GM21367 (cell line): ENCODE data around the gene BABAM2.

Experiments
- ATAC-seq: cut with Tn5 transposase; IDR thresholded peaks from one replicate; pipeline ENCODE4 v1.9.1; 2021; ENCODE audit not compliant: unreplicated experiment

Gene BABAM2

DNA sequence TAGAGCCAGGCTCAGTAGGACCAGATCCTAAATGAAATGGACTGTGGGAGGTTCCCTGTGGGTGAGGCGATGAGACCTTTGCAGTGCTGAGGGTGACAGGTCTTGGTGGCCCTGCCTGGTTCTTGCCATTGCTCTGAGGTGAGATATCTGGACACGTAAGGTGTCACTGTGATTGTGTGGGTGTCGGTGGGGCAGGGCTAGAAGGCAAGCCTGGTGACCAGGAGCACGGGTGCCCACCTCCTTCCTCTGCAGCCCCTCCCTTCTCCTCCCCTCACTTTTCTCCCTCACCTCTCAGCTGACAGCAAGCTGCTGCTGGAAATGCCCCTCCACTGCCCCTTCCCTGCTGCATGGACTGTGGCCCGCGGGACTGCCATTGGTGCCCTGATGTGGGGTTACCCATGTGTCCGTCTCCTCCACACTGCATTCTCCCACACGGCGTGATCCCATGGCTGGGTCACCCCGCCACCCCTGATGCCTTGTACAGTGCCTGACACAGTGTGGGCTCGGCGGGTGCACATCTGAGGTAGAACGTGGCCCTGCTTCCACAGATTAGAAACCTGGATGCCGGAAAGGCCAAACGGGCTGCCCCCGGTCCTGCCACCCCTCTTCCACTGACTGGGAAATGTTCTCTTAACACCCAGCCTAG lies 446.6 kb downstream of the BABAM2 start:
- ATAC-seq: no peak

DNA sequence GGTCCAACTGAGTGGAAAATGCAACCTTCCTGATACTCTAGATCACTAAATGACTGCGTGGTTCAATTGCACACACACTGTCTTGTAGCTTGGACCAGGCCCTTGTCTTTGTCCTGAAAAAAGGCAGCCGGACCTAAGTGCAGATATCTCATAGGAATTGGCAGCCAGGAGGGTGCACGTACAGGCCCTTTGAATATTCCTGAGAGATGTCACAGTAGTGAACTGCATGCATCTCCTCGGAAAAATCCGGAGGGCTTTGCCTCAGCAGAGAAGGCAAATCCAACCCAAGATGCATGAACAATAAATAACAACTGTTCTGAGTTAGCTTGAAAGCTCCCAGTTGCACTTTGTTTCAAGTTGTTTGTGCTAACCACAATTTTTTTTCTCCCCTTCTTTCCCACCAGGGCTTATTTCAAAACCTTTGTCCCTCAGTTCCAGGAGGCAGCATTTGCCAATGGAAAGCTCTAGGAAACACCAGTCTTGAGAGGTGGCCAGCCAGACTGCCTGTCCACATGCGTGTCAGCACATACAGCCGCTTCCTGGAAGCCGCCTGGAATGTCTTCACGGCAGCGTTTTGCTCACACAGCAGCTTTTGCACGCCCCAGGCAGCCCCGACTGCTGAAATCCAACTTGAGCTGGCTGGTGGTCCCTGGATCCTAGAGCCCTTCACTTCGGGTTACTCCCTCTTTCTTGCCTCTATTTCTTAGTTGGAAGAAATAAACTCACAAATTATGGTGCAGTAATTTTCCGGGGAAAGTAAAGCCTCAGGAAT lies 447.7 kb downstream of the BABAM2 start:
- ATAC-seq: no peak

DNA sequence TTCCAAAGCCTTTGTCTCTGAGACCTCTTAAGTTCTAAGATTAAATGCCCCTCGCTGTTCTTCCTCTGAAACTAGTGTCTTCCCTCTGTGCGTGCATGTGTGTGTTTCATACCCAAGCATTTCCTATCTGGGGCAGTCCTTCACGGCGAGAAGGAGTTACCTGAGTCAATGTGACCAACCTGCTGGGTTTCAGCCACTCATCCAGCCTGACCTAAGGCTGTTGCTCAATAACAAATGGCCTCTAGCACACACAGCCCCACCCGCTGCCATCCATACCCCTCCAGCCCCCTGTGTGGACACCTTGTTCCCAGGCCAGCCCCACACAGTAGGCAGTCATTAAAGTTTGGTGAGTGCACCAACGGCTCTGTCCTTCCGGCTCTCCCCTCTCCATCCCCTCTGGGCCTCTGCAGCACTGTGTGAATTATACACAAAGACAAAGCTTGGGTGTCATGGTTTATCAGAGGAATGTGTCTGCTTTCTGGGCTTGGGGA lies 448.3 kb downstream of the BABAM2 start:
- no peak for ATAC-seq

DNA sequence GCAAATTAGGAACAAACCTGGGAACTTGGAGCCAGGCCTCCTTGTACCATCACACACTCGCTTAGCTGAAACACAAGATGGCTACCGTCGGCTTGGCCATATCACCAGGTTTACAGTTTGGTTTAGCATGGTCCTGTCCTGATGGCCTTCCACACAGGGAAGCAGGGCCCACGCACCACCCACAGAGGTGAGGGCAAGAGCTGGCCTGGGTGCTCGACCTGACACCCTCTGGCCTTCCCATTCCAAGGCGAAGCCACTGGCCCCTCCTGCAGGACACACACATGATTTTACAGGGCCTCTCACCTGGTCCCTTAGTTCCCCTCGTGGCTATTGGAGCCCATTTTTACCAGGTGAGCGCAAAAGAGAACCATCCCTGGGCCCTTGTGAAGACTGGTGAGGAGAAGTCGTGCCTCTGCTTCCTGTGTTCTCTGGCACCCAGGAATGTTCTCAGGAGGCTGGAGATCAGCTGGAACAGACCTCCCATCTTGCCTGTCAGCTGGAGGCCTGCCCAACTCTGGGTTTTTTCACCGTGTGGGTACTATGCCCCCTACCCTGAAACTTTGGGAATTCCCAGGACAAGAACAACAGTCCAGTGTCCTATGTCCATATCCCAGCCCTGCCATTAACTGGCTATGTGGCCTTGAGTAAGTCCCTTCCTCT lies 449.1 kb downstream of the BABAM2 start:
- ATAC-seq: no peak

DNA sequence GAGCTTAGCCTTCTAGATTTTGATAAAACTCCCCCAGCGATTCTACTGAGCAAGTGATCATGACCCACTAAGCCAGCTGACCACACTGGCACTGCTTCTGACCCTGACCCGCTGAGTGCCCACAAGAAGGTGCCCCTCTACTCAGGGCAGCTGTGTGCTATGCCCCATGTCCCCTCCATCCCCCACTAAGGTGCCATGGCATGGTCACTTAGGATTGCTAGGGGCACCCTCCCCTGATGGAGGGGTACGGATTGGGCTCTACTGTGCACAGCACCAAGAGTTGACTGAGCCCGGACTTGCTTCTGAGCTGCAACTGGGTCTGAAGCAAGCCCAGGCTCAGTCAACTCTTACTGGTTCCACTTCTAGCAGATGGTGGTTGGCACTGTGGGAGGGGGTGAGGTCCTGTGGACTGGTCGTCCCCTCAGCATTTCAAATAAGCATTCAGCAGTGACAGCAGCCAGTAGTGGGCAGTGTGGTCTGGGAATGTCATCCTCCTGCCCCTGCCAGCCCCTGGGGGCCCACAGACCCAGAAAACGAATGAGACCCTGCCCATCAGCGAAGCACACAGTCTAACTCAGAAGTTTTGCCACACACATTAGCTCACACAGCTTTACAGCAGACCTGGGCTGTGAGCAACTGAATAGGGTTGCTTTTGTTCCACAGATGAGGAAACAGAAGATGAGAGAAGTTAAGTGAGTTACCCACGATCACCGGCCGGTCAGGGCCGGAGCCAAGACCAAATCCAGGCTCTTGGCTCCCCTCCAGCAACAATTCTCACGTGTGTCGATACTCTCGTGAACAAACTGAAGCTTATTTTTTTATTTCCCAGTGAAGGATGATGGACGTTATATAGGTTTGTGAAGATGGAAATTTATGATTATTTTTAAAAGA lies 450.0 kb downstream of the BABAM2 start:
- ATAC-seq: no peak

DNA sequence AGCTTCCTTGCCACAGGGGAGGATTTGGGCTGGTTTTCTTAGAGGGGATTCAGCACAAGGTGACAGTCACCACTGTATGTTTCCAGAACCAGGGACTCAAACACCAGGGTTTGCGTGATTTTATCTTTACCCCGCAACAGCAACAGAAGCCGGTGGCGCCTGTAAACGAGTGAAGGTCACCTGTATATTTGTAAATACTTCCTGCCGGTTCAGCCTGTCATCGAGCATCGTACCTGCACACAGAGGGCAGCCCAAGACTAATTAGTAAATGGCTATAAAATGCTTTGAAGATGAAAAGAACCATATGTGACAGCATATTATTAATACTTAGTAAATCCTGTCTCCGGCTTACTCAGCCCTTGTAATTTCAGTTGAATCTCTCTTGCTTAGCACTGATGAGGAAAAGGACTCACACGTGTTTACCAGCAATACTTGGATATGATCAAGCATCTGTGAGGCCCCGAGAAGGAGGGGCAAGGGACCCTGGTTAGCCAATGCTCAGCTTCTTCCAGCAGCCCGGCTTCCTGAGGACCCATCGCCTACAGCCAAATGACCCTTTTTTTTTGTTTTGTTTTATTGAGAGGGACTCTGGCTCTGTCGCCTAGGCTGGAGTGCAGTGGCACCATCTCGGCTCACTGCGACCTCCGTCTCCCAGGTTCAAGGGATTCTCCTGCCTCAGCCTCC lies 450.8 kb downstream of the BABAM2 start:
- no peak for ATAC-seq

DNA sequence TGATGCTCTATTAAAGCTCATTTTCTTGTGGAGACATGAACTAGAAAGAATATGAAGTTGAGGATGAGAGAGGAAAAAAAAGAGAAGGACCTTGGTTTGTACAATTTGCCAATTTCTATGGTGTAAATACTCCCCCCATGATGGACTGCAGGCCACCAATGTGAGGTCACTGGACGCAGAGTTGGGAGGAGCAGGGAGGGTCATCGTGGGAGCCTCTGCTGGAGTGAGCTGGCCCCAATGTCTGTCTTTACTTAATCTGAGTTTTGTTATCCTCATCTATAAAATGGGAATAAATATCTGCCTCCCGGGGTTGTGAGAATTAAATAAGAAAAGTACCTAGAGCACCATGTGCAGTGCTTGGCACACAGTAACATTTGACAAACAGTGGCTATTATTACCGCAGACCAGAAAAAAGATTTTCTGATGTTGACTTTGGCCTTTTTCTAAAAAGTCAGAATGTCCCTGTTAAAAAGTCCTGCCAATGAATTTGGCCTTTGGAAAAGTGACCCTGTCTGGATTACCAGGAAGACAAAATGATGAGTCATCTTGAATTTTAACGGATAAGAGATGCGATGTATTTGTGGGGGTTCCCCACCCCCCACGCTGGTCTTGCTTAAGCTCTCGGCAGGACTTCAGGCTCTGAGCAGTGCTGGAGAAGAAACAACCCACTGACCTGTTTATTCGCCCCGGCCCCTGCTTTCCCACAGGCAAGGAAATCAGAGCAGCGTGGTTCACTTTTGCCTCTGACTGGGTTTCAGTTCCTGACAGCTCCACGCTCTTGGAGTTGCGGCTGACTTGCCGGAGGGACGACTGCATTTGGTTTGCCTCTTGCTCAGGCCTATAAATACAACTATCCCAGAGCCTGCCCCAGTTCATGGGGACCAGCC lies 451.8 kb downstream of the BABAM2 start:
- ATAC-seq: no peak

DNA sequence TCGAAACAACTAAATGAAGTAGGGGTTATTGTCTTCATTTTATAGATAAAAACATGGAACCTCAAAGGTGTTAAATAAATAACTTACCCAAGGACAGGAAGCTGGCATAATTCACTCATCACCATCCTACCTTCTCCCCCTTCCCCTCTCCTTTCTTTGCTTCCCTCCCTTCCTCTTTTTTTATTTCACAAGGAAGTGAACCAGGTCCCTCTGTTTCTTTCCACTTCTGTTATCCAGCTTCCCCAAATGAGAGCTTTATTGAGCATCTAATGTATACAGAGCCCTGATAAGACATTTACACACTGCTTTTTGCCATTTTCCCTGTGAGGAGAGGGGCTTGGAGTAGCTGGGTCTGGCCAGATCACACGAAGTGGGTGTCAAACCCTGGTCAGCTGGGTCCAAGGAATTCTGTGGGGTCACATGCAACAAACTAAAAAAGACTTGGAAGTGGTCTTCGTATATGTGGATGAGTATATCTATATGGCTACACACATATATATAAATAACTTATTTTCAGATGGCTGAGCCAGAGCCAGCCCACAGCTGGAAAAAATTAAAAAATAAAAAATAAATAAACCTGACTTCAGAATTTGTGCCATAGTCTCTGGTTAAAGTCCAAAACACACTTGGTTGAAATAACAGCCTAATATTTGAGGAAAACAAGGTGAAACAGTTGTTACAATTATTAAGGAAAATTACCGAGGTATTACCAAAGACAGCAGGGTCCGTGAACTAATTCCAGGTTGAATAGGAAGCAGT lies 452.8 kb downstream of the BABAM2 start:
- ATAC-seq: no peak

DNA sequence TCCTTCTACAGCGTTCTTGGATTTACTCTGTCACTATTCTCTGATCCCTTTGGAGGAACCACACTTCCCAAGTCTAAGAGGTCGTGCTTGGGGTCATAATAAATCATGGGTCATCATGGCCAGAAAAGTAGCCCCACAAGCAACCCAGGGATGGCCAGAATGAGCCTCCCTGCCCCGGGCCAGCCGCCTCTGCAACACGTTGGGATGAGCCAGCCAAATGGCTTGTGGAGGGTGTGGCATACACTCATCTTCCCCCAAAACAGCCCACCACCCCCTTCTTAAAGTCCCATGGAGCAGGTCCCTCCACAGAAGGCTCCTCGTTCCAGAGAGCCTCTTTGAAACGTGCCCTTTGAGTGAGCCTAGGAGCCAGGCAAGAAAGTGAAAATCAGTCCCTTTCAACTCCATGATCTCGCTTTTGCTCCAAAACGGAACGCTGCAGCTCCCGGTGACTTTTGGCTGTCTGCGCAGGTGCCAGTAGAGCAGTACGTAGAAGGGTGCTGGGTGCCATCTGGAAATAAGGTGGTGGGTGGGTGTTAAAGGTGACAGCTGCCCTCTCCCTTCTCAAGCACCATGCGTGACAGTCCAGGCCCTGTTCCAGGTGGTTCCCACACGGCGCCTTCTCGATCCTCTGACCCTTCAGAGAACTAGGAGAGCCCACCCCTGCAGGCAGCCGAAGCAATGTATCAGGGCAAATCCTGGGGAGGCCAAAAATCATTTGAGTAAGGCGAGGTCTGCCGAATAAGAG lies 453.6 kb downstream of the BABAM2 start:
- ATAC-seq: no peak

DNA sequence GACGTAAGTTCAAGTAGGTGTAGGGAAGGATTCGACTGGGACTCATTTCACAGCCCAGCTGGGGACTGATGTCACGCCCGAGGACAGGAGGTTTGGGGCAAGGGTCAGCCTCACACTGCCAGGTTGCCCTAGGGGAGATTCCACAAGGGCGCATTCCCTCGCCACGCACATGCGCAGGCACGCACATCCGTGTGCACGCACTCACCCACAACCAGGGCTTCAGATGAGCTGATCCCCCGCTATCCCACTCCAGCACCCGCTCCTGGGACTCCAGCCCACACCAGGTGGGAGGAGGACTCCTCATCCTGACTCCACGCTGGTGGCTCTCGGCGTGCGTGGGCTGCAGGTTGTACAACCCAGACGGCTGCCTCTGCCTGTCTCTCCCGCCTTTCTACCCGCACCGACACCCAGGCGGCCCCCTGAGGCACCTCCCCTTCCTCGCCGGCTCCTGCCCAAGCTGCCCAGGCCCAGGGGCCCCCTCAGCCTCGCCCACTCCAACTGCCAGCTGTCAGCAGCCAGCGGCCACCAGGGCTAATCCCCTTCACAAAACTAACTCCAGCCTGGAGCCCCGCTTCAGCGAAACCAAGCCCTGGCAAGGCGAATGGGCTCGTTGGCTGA lies 454.3 kb downstream of the BABAM2 start:
- ATAC-seq: no peak

DNA sequence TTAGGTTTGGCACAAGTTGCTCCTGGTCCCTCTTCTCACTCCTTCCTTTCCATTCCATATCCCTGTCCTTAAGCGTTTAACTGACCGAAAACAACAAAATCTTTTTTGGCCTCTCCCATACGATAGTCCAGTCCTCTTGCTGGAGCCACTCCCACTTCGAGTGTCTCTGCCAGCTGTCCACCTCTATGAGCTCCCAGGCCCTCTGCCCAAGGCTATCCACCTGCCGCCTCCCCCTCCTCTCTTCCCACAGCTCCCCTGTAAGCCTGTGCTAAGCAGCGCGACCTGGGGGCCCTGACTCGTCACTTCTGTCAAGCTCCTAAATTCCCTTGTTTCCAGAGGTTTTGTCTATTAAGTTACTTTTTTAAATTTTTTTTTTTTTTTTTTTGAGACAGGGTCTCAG lies 455.1 kb downstream of the BABAM2 start:
- no peak for ATAC-seq

DNA sequence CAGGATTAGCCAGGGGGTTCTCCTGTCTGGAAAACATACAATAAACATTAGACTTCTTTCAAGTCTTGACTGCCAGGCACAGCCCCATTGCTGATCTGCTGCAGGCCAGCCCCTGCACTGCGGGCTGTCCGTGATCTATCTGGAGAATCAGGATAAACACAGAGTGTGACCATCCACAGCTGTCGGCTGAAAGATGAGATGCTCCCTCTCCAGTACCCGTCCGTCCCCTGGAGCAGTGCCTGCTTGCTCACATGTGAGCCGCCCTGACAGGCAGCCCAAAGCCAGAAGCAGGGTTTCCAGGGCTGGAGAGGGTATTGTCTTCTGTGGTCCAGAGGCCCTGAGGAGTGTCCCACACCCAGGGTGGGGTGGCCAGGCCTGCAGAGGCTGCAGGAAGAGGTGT lies 456.1 kb downstream of the BABAM2 start:
- no peak for ATAC-seq

DNA sequence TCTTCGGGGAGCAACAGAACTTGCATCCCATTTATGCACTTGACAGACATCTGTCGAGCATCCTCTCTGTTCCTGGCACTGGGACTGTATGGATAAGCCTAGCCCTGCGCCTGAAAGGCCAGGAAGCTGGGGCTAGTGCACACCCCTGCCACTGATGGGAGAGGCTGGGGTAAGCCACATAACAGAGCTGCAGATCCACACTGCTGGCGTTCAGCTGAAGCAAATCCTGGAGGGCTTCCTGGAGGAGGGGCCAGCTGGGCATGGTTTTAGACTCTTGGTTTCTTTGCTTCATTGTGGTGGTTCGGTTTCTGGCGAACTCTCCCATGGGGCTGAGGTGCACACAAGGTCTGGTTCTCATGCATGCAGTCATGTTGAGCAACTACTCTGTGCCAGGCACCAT lies 456.7 kb downstream of the BABAM2 start:
- ATAC-seq: no peak

DNA sequence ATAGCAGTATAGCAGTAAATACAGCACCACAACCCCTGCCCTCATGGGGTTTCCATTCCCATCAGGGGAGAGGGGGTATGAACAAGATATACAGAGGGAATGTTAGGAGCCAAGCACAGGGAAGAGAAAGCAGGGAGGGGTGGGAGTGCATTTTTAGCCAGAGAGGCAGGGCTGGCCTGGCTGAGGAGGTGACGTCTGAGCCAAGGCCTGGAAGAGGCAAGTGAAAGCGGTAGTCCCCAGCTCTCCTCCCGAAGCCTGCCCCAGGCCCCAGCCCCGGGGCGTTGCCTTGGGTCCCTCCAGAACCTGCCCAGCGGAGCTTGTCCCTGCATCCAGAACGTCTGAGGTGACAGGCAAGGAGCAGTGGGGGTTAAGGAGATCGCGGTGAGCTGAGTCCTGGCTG lies 457.1 kb downstream of the BABAM2 start:
- no peak for ATAC-seq

DNA sequence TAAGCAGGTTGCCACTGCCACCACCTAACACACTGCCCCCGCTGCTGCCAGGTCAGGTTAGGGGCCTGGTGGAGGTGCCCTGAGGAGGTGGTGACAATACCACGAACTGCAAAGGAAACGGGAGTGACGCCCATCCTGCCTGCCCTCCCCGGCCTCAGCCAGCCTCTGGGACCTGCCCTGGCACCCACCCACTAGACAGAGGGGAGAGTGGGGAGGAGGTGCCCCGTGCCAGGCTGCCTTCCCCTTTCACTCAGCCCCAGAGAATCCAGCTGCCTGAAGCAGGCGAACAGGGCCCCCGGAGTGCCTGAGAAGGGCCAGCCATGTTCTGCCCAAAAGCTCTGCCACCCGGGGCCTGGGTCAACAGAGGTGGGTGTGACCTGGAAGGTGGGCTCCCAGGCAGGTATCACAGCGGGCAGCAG lies 457.6 kb downstream of the BABAM2 start:
- no peak for ATAC-seq

DNA sequence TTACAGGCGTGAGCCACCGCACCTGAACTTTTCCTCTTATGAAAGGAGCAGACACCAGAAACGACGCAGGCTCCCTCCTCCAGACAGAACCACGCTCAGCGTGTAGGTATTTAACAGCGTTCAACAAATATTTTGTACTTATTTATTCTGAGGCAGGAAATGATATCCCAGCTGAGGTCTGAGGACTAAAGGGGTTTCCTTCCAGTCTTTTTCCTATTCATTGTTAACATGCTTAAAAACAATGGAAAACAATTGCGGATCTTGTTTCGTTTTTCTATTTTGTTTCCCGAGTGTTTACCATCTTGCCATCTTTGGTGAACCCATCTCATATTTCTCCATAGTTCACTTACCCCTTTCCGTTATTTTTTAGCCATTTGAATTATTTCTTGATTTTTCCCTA lies 458.4 kb downstream of the BABAM2 start:
- no peak for ATAC-seq

DNA sequence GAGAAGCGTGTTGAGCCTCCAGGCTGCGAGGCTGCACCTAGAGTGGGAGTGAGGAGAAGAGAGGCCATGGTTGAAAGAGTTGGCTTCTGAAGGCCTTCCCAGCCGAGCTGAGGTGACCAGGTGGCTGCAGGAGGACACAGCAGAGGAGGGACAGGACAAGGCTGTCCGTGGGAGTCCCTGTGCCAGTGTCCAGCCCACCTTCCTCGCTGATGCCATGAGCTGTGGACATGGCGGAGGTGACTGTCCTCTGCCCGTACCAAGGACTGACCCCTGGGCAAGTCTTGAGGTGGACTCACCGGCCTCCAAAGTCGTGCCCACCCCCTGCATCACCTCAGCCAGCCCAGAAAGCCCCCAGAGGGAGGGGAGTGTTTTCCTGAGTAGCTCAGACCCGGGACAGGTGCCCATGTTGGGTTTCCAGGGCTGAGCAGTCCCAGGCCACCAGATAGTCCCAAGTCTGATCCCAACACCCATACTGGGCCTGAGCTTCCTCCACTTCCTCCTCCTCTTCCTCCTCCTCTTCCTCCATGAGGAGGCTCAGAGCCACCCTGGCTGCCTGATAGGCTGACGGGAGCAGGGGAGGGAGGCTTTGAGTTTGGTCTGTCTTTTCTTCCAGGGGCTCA lies 459.1 kb downstream of the BABAM2 start:
- no peak for ATAC-seq
